GM19438 (cell line): ENCODE results near the gene NADSYN1.

ENCODE experiments used
- ATAC-seq: cut with Tn5 transposase; IDR thresholded peaks from one replicate; pipeline ENCODE4 v1.9.1; 2021; ENCODE audit warnings: low read depth; ENCODE audit not compliant: unreplicated experiment

NADSYN1 gene

DNA sequence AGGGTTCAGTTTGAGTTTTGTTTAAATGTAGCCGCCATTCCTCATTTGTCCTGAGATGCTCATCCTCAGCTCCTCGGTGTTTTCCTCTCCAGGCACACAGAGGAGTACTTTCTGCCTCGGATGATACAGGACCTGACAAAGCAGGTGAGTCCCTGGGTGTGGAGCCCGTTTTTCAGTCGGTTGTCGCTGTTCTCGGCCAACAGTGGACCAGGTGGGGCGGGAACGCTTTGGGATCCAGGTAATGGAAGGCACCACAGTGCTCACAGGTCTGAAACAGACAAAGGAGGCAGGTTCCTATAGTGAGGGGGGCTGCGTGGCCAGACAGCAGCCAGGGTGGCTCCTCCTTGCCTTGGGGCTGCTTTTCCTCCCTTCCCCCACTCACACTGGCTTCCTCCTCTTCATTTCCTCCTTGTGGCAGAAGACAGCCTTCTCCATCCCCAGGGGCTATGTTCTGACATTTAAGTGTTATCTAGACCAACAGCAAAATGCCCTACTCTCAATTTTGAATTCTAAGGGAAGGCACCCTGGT is 19.4 kb downstream of the NADSYN1 start:
- ATAC-seq = no peak

GRCh38 chr11:71472941-71473792 is 20.2 kb downstream of the NADSYN1 start:
- no peak for ATAC-seq

GRCh38 chr11:71473793-71474080 is 20.7 kb downstream of the NADSYN1 start:
- ATAC-seq = no peak

- ATAC-seq = no peak
Measured at GRCh38 chr11:71474141-71474770, 21.3 kb downstream of the NADSYN1 start.

GRCh38 chr11:71474771-71475483 is 21.9 kb downstream of the NADSYN1 start:
- no peak for ATAC-seq

DNA sequence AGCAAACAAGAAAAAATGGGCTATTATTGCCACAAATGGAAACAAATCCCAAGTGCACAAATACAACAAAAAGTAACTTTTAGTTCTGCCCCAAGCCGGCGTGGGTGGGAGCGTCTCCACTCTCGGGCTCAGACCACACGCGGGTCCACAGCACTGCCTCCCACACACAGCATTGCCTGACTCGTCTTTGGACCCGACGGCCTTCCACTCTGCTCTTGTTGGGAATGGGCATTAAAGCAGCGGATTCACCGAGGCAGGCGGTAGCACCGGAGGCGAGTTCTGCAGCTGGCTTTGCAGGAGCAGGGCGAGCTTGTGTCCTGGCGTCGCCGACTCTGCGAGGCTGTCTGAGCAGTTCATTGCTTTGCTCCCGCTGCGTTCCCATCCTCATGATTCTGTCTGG is 23.0 kb downstream of the NADSYN1 start:
- ATAC-seq = no peak

GRCh38 chr11:71476926-71477640 is 24.1 kb downstream of the NADSYN1 start:
- no peak for ATAC-seq

DNA sequence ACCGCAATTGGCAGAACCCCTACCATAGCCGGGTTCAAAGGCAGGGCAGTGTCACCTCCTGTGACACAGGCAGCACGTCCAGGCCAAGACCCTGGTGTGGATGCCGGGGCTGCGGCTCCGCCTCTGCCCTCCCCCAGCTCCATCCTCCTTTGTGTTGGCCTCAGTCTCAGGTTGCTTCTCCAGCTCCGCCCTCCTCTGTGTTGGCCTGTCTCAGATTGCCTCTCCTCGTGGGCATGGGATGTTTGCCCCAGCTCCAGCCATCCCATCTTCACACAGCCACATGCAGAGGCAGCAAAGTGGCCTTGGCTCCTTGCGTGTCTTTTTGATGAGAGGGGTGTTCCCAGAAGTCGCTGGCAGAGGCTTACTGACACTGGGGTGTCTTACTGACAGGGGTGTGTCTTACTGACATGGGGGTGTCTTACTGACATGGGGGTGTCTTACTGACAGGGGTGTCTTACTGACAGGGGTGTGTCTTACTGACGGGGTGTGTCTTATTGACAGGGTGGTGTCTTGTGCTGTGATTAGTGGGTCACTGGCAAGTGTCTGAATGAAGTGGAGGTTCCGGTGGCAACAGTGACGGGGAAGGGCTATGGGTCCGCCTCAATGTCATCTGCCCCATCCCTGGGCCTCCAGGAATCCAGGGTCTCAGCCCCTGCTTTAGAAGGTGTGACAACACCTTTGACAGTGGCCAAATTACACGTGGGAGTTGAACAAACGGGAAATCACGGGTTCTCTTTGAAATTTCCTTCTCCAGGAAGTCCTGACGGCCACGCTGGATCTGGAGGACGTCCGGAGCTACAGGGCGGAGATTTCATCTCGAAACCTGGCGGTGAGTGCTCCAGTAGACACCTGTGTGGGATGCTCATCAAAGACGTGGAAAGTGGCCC is 24.9 kb downstream of the NADSYN1 start:
- ATAC-seq = no peak

GRCh38 chr11:71478528-71478840 is 25.5 kb downstream of the NADSYN1 start:
- ATAC-seq = no peak

DNA sequence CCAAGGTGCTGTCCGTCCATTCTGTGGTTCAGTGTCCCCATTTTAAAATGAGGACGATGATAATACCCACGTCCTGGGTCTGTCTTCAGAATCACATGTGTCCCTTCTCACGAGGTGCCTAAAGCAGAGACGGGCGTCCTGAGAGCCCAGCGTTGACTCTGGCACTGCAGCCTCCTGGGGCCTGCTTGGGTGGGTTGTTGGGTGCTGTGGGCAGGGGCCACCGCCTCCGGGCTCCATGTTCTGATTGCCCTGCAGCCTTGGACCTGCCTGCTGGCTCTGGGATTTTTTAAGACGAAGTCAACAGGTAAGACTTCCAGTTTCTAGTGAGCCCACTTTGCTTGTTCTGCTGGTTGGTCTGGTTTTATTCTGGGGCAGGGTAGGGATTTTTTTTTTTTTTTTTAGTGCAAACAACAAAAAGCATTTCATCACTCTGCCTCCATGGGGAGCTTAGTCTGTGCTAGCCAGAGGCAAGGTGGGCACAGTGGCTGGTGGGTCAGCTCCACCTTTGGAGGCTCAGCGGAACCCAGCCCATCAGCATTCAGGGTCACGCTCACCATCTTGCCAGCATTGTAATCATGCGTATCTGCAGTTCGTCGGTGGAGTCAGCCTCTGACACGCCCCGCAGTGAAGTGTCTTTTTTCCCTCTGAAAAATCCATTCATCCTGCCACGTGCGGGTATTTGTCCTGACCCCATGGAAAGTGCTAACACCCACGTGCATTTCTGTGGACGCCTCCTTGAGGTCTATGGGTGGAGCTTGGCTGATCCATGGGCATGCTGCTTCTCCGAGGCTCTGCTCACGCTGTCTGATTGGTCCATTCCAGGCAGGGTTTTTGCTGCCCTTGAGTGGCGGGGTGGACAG is 28.3 kb downstream of the NADSYN1 start:
- ATAC-seq = no peak

- no peak for ATAC-seq
Measured at GRCh38 chr11:71482216-71482615, 29.2 kb downstream of the NADSYN1 start.

- ATAC-seq = no peak
Measured at GRCh38 chr11:71482746-71483364, 29.9 kb downstream of the NADSYN1 start.

DNA sequence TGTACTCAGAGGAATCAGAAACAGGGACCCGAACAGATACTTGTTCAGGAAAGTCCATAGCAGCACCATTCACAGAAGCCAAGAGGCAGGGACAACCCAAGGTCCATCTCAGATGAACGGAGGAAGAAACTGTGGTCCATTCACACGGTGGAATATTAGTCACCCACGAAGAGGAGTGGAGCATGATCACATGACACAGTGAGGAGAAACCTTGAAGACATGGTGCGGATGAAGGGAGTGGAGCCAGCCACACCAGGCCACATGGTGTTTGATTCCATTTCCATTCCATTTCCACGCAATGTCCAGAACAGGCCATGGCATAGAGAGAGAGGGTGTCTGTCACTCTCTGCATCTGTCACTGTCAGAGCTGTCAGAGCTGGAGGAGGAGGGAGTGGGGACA is 30.7 kb downstream of the NADSYN1 start:
- no peak for ATAC-seq

GRCh38 chr11:71484248-71485062 is 31.5 kb downstream of the NADSYN1 start:
- ATAC-seq = no peak

GRCh38 chr11:71485063-71485399 is 32.0 kb downstream of the NADSYN1 start:
- no peak for ATAC-seq

GRCh38 chr11:71485466-71485865 is 32.5 kb downstream of the NADSYN1 start:
- ATAC-seq = no peak

DNA sequence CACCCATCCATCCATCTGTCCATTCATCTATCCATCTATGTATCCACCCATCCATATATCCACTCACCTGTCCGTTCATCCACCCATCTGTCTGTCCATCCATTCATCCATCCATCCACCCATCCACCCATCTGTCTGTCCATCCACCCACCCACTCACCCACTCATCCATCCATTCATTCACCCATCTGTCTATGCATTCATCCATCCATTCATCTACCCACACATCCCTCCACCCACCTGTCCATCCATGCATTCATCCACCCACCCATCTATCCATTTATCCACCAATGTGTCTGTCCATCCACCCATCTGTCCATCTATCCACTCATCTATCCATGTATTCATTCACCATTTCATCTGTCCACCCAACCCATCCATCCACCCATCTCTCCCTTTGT is 33.3 kb downstream of the NADSYN1 start:
- no peak for ATAC-seq

DNA sequence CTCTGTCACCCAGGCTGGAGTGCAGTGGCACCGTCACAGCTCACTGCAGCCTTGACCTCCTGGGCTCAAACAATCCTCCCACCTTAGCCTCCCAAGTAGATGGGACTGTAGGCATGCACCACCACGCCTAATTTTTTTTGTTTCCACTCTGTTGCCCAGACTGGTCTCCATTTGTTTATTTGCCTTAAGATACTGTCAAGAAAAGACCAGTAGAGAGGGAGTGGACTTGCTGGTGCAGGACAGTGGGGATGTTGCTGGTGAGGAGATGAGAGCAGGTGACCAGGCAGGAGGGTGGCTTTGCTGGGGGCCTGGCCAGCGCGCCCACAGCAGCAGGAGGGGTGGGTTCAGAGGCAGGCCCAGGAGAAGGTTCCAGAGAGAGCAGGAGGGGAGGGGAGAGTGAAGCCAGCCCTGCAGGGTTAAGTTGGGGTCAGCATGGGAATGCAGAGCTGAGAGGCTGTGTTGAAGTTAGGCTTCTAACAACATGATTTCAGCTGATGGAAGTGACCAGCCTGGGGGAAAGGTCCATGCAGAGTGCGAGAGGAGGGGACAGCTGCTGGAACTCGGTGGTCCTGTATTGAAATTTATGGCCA is 35.8 kb downstream of the NADSYN1 start:
- ATAC-seq = no peak
